Measurements from ENCODE around the gene ST6GALNAC3.

- TF ChIP-seq CTCF (IDR thresholded peaks at IDR 0.05; ENCODE audit: low read depth, low read length, poor library complexity, severe bottlenecking) (no peak), EZH2phosphoT487 (IDR thresholded peaks at IDR 0.05; ENCODE audit: borderline replicate concordance, low read length) (no peak)
Observed at GRCh38 chr1:76237211-76237610, 162.7 kb downstream of the ST6GALNAC3 start.
